K562 (cell line): ENCODE measurements around the gene IQUB. TPM values are rescaled to one million over a fixed set of nuclear protein-coding genes. Genes with fewer than 3 reads are reported as not detected.

Experiments
- ATAC-seq: fragments of 200-7000 bp; cut with Tn5 transposase; 3 replicates; pipeline ENCODE4 v1.9.1; 2020; ENCODE audit warnings: moderate library complexity
- BruUV-seq: library from RNA; stranded (reverse); fragments of 400-500 nt; replicated peaks from 2 replicates; lab custom pipeline; 2021; lab: Mats Ljungman, UMichigan
- CTCF ChIA-PET: fragments of 300-600 bp; formaldehyde crosslinking; extraction: SDS; loops from one replicate; lab custom pipeline; 2021; ENCODE audit warnings: low intra/inter-chr PET ratio; lab: Yijun Ruan, JAX
- POLR2A ChIA-PET: fragments of 300-600, 350-650 bp; sonication (Branson Sonifier 250); formaldehyde crosslinking; extraction: SDS; loops from one replicate; lab custom pipeline; 2021; ENCODE audit warnings: antibody characterized with exemption, inconsistent platforms; lab: Yijun Ruan, JAX
- DNase-seq, 4 experiments: peaks; one replicate each; pipeline versions ENCODE4 v3.0.0 to v3.0.0-alpha.2; 2011 to 2018; ENCODE audit warnings: low spot score in 3 of 4, mixed read lengths in 3 of 4; ENCODE audit errors: extremely low read depth in 1 of 4
- FAIRE-seq: peaks from 2 replicates; lab custom pipeline; 2011; peaks lifted over from hg19 to GRCh38; lab: Jason Lieb, UNC
- H2AFZ ChIP-seq: 2 replicates; pipeline ENCODE4 v1.6.0; 2011; ENCODE audit warnings: low read depth, low read length, control low read depth, inconsistent platforms
- H3K27ac ChIP-seq: fragments of 200-600 bp; 3 replicates; pipeline ENCODE4 v1.8.0; 2011; ENCODE audit warnings: low read depth, mild to moderate bottlenecking, control low read depth, inconsistent platforms, low read length, moderate library complexity, mixed read lengths; ENCODE audit errors: extremely low read depth
- H3K27me3 ChIP-seq, 2 experiments: fragments of 300-600 bp in 1 of 2; 2 replicates in 1 of 2; 3 replicates in 1 of 2; pipeline versions ENCODE4 v1.6.0 to v1.8.0; 2011; ENCODE audit warnings: inconsistent platforms in 2 of 2, low read length in 2 of 2, mild to moderate bottlenecking in 1 of 2, mixed read lengths in 1 of 2, moderate library complexity in 1 of 2; ENCODE audit not compliant: control insufficient read depth in 2 of 2, insufficient read depth in 2 of 2
- H3K36me3 ChIP-seq: fragments of 300-600 bp; 3 replicates; pipeline ENCODE4 v1.8.0; 2011; ENCODE audit warnings: mild to moderate bottlenecking, low read length, inconsistent platforms; ENCODE audit not compliant: control insufficient read depth, insufficient read depth
- H3K4me1 ChIP-seq, 2 experiments: fragments of 200-600 bp in 1 of 2; replicated peaks in 1 of 2; 2 replicates in 1 of 2; 3 replicates in 1 of 2; pipeline versions ENCODE4 v1.5.1 to v1.8.0; 2011; ENCODE audit warnings: inconsistent platforms in 2 of 2, low read length in 2 of 2, mild to moderate bottlenecking in 1 of 2, mixed read lengths in 1 of 2, moderate library complexity in 1 of 2; ENCODE audit not compliant: control insufficient read depth in 2 of 2, insufficient read depth in 2 of 2
- H3K4me2 ChIP-seq: 2 replicates; pipeline ENCODE4 v1.6.1; 2011; ENCODE audit warnings: low read length, control low read depth, inconsistent platforms, mixed read lengths; ENCODE audit not compliant: insufficient read depth
- H3K4me3 ChIP-seq: fragments of 200-600 bp; sonication (generic), shearing (Covaris generic); 2 replicates; pipeline ENCODE4 v1.5.1; 2016; ENCODE audit warnings: control low read depth, inconsistent platforms
- H3K79me2 ChIP-seq: fragments of 200-600 bp; 3 replicates; pipeline ENCODE4 v1.8.0; 2011; ENCODE audit warnings: low read length, inconsistent platforms; ENCODE audit not compliant: control insufficient read depth, insufficient read depth
- H3K9ac ChIP-seq, 2 experiments: 2 replicates each; pipeline versions ENCODE4 v1.6.0 to v1.6.1; 2011; ENCODE audit warnings: low read depth in 2 of 2, low read length in 2 of 2, control low read depth in 1 of 2, inconsistent platforms in 1 of 2, mild to moderate bottlenecking in 1 of 2, mixed read lengths in 1 of 2; ENCODE audit not compliant: insufficient read depth in 1 of 2
- H3K9me1 ChIP-seq: one replicate; pipeline ENCODE4 v1.6.0; 2011; ENCODE audit warnings: inconsistent platforms, mild to moderate bottlenecking, low read length, moderate library complexity; ENCODE audit not compliant: control insufficient read depth, insufficient read depth
- H3K9me3 ChIP-seq: replicated peaks from 2 replicates; pipeline ENCODE4 v1.5.1; 2011; ENCODE audit warnings: low read depth, low read length, inconsistent platforms; ENCODE audit not compliant: control insufficient read depth, insufficient read depth
- H4K20me1 ChIP-seq: replicated peaks from 2 replicates; pipeline ENCODE4 v1.6.1; 2011; ENCODE audit warnings: low read length, inconsistent platforms, mixed read lengths; ENCODE audit not compliant: control insufficient read depth, insufficient read depth
- GATA2 ChIP-seq: sonication (generic); formaldehyde crosslinking; IDR thresholded peaks from 2 replicates; pipeline ENCODE4 v1.4.0; 2020; ENCODE audit warnings: mild to moderate bottlenecking, missing genetic modification reagents
- POLR2AphosphoS2 ChIP-seq: IDR thresholded peaks from 2 replicates; pipeline ENCODE4 v1.6.1; 2012; ENCODE audit warnings: low read length, improper control_type of control experiment
- POLR2AphosphoS5 ChIP-seq: IDR thresholded peaks from 2 replicates; pipeline ENCODE4 v1.6.1; 2011; ENCODE audit warnings: mild to moderate bottlenecking, low read depth, low read length, moderate library complexity; ENCODE audit not compliant: control insufficient read depth, insufficient read depth
- PRPF4 ChIP-seq: fragments of 200-400 bp; formaldehyde crosslinking; IDR thresholded peaks from one replicate; pipeline ENCODE4 v1.6.1; 2017; ENCODE audit warnings: low read length, low read depth, mild to moderate bottlenecking; ENCODE audit not compliant: insufficient read depth, poor library complexity, severe bottlenecking
- WGBS: fragments of 100-300 bp; shearing (Covaris generic); methylation state at CpG from one replicate; pipeline ENCODE4 v1.1.6; 2016; ENCODE audit warnings: low coverage, mixed read lengths; ENCODE audit not compliant: insufficient coverage; ENCODE audit errors: missing lambda C conversion rate; 5-methylcytosine and 5-hydroxymethylcytosine counted together
- in situ Hi-C: fragments of 300-500 bp; cut with MboI; formaldehyde crosslinking; loops from 4 replicates; pipeline ENCODE4 v1.15.0; 2018; ENCODE audit warnings: inconsistent platforms, mixed read lengths
- intact Hi-C: fragments of 100-400 bp; cut with micrococcal nuclease; formaldehyde crosslinking; loops from 2 replicates; pipeline ENCODE4 v1.14.2; 2022
- polyA plus RNA-seq, 8 experiments: library from polyadenylated mRNA; depleted of rRNA in 4 of 8; stranded (reverse) in 5 of 8; unstranded in 3 of 8; fragments of >200 nt; fragmentation: Nextera tagmentation in 2 of 8; fragmentation: Illumina TruSeq in 1 of 8; extraction: Ambion mirVana in 2 of 8; extraction: Trizol in 1 of 8; gene quantifications; 2 replicates each; pipeline versions ENCODE4 v1.2.1 to v1.2.3, GENCODE V29; 2011 to 2014; ENCODE audit warnings: inconsistent platforms in 1 of 8, missing spikeins in 1 of 8
- total RNA-seq, 7 experiments: library from RNA; depleted of rRNA in 6 of 7; stranded (reverse); fragments of >200 nt in 6 of 7; fragmentation: Illumina TruSeq in 2 of 7; extraction: Trizol in 2 of 7; gene quantifications; 2 replicates each; pipeline versions ENCODE4 v1.2.1 to v1.2.3, GENCODE V29; 2011 to 2021; ENCODE audit warnings: low replicate concordance in 1 of 7
- TF ChIP-seq, protein P1 (sequence below): fragments of 200-800 bp; sonication (Bioruptor generic); IDR thresholded peaks from 2 replicates; pipeline ENCODE4 v1.6.1; 2017; ENCODE audit warnings: missing genetic modification characterization, missing compliant biosample characterization
- TF ChIP-seq, protein P2 (sequence below): fragments of 250-450 bp; sonication (Bioruptor Pico); IDR thresholded peaks from 2 replicates; pipeline ENCODE4 v1.5.0; 2022; ENCODE audit warnings: mild to moderate bottlenecking
- TF ChIP-seq, protein P3 (sequence below), 2 experiments: fragments of 450-650 bp in 1 of 2; sonication (generic) in 1 of 2; formaldehyde crosslinking; conservative IDR thresholded peaks; 2 replicates each; pipeline versions ENCODE4 v1.4.0 to v1.8.1; 2020 to 2022; ENCODE audit warnings: mild to moderate bottlenecking in 1 of 2, missing genetic modification reagents in 1 of 2

The IQUB gene
- total and polyA plus RNA-seq, 9 of the 15 experiments (the other 6 are each of a cell fraction or from before 2014, with no cell fraction given): 0.62 to 2.6 (median 1.4) TPM

DNA sequence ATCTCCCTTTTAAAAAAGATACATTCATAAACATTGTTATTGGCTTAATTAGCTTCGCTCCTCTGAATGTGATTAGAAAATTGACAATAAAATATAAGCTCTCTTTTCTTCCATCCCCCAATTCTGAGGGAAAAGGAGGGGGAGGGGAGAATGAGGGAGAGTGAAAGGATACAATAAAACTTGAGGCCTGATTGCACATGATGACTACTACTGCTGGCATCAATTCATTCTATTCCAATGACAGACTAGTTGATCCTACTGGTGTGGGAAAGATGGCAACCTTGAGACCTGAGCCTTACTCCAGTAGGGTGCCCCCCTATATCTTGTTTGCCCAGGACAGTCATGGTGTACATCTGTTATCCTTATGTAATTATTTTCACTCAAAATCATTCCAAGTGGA is 4.5 kb upstream of the IQUB start:
- Histone ChIP-seq H3K27ac (no peak overlapping the region; the same call in 2 of the 3 replicates), H3K79me2 (peaks cover 14% of the 10 kb centered on the region), H3K4me3 (no peak overlapping the region), H4K20me1 (no peaks in the 10 kb centered on the region), H3K4me1 (peaks cover 4 to 14% of the 10 kb centered on the region in 2 experiments), H3K9me1 (no peaks in the 10 kb centered on the region), H2AFZ (no peak overlapping the region)
- FAIRE-seq (no peak), DNase-seq (no peak), ATAC-seq (no peak)
- in situ Hi-C loops: loop anchor here (5.0 kb wide), 1 partner anchor 47 kb away; no protein-coding TSS in a partner anchor
- ChIA-PET POLR2A (interaction anchor here (0.9 to 2.1 kb wide), 3 partner anchors 14 to 55 kb away, joined by 3 to 5 read pairs (median 5); partner anchors contain the start of gene NDUFA5), CTCF (interaction anchor here (4.4 kb wide), 1 partner anchor 44 kb away, joined by 45 read pairs; no protein-coding TSS in a partner anchor)
- 95% methylated on average over 1 of the region's 1 CpG for WGBS
- BruUV-seq: no TSS peak
- TF ChIP-seq POLR2AphosphoS5 (peak; percentile 23; the same call in 1 of the 2 replicates), POLR2AphosphoS2 (peak; percentile 75; the same call in 1 of the 2 replicates), GATA2 (CRISPR knock-in tag) (no peak), PRPF4 (no peak)
- TF ChIP-seq, protein P1, sequence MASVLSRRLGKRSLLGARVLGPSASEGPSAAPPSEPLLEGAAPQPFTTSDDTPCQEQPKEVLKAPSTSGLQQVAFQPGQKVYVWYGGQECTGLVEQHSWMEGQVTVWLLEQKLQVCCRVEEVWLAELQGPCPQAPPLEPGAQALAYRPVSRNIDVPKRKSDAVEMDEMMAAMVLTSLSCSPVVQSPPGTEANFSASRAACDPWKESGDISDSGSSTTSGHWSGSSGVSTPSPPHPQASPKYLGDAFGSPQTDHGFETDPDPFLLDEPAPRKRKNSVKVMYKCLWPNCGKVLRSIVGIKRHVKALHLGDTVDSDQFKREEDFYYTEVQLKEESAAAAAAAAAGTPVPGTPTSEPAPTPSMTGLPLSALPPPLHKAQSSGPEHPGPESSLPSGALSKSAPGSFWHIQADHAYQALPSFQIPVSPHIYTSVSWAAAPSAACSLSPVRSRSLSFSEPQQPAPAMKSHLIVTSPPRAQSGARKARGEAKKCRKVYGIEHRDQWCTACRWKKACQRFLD (CRISPR knock-in tag): 0 out of 2 replicates have a peak, but pooled peaks have one; percentile 3
- TF ChIP-seq, protein P2, sequence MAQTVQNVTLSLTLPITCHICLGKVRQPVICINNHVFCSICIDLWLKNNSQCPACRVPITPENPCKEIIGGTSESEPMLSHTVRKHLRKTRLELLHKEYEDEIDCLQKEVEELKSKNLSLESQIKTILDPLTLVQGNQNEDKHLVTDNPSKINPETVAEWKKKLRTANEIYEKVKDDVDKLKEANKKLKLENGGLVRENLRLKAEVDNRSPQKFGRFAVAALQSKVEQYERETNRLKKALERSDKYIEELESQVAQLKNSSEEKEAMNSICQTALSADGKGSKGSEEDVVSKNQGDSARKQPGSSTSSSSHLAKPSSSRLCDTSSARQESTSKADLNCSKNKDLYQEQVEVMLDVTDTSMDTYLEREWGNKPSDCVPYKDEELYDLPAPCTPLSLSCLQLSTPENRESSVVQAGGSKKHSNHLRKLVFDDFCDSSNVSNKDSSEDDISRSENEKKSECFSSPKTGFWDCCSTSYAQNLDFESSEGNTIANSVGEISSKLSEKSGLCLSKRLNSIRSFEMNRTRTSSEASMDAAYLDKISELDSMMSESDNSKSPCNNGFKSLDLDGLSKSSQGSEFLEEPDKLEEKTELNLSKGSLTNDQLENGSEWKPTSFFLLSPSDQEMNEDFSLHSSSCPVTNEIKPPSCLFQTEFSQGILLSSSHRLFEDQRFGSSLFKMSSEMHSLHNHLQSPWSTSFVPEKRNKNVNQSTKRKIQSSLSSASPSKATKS (CRISPR knock-in tag): 0 out of 2 replicates have a peak, but pooled peaks have one; percentile 10
- TF ChIP-seq, protein P3, sequence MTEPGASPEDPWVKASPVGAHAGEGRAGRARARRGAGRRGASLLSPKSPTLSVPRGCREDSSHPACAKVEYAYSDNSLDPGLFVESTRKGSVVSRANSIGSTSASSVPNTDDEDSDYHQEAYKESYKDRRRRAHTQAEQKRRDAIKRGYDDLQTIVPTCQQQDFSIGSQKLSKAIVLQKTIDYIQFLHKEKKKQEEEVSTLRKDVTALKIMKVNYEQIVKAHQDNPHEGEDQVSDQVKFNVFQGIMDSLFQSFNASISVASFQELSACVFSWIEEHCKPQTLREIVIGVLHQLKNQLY (CRISPR knock-in tag; conservative IDR thresholded peaks at IDR 0.05): no peak
- TF ChIP-seq, all 486 proteins: peak for 4
- no peaks in the 10 kb centered on the region for H3K27me3 ChIP-seq
- H3K36me3 ChIP-seq: peaks cover 38% of the 10 kb centered on the region
- no peak overlapping the region for H3K9ac ChIP-seq
- no peak overlapping the region for H3K4me2 ChIP-seq
- intact Hi-C loops: loop anchor here (5.0 kb wide), 1 partner anchor 83 kb away; no protein-coding TSS in a partner anchor
- H3K9me3 ChIP-seq: no peaks in the 10 kb centered on the region
